ENCODE measurements around the gene SENP5.
"Not testable (repeated sequence)": the region's sequence is repeated elsewhere in the genome, so short reads cannot be mapped to it uniquely, and the experiment has no call there.

Gene SENP5

DNA sequence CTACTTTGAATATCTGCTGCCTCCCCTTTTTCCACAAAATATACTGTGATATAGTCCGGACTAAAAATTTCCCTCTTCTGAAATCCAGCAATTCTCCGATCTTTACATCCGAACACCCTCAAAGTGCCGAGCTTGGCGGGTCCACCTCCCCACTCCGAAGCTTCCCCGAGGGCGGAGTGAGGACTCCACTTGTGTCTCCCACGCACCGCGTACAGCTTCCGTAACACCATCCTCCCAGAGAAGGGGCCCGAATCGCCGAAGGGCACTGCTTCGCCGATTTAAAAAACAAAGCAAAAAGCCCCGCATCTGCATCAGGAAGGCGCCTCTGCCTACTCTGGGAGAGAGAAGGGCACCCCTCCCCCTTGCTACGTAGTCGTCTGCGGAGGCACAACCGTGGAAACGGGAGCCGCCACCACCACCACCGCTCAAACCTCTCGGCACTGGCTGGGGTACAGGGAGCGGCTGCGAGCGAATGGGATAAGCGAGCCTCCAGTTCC lies 74.1 kb downstream of the SENP5 start:
- H3K4me1 ChIP-seq (ENCODE audit: control extremely low read depth in 1 of 4, control insufficient read depth in 4 of 4, insufficient read depth in 4 of 4, low read length in 3 of 4): peaks cover 7 to 29% (median 19%) of the 10 kb centered on the region in 4 experiments
- ChIA-PET POLR2A (interaction anchor here (0.6 to 2.9 kb wide), 3 partner anchors 28 to 674 kb away, joined by 3 to 17 read pairs (median 5); partner anchors contain the start of gene SENP5), CTCF (interaction anchor here (1.2 to 2.3 kb wide), 7 partner anchors 9 to 107 kb away, joined by 3 to 9 read pairs (median 5); partner anchors contain the start of gene SENP5)
- H3K9me3 ChIP-seq (ENCODE audit: control extremely low read depth in 1 of 5, control insufficient read depth in 4 of 5, insufficient read depth in 2 of 5, low read depth in 1 of 5, low read length in 4 of 5): no peaks in the 10 kb centered on the region
- H3K36me3 ChIP-seq (ENCODE audit: control insufficient read depth in 4 of 4, insufficient read depth in 4 of 4, low read length in 3 of 4): peaks cover 9 to 39% (median 27%) of the 10 kb centered on the region in 4 experiments
- 0% methylated on average over 20 of the region's 31 CpGs for WGBS (ENCODE audit: insufficient coverage)
- H3K4me3 ChIP-seq (ENCODE audit: control insufficient read depth in 1 of 7, extremely low read depth in 1 of 7, insufficient read depth in 4 of 7, low read depth in 2 of 7, low read length in 6 of 7): peak overlapping the region; percentile 60 to 99 (median 97)
- H3K27me3 ChIP-seq (replicated peaks in 2 of 5; ENCODE audit: control insufficient read depth in 4 of 5, insufficient read depth in 5 of 5, low read length in 4 of 5): no peaks in the 10 kb centered on the region
- DNase-seq: peak in 2 of 3 donors; percentile 64 to 73
- H3K27ac ChIP-seq (ENCODE audit: insufficient read depth in 1 of 2, low read depth in 1 of 2, low read length in 2 of 2, poor library complexity in 1 of 2, severe bottlenecking in 2 of 2): peak overlapping the region; percentile 90 to 97

DNA sequence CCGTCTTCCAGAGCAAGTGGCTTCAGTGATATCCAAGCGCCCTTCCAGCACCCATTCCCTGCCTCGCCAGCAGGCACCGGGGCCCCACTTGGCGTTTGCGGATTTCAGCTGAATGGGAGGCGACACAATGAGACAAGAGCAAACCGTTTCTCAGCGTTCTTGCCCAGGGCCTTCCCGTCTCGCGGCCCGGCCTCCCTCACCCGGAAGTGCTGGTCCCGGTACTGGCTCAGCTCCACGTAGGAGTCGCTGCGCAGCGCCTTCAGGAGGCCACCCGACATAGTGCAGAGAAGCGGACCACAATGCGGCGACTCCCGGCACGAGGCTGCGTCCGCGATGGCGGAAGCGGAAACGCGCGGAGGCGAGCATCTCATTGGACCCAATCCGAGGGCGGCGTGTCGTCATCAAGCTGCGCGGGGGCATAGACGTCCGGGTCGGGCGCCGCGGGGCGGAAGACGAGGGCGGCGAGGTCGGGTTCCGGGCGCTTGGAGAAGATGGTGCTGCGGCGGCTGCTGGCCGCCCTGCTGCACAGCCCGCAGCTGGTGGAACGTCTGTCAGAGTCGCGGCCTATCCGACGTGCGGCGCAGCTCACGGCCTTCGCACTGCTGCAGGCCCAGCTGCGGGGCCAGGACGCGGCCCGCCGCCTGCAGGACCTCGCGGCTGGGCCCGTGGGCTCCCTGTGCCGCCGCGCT lies 74.7 kb downstream of the SENP5 start, which contains the start of gene NCBP2:
Gene NCBP2 (minus strand): TSS at position 303 of the 689 bp plus-strand sequence. CDS start 25 bp downstream, at position 278.
- peaks cover 6 to 34% (median 21%) of the 10 kb centered on the region in 4 experiments for H3K36me3 ChIP-seq (ENCODE audit: control insufficient read depth in 4 of 4, insufficient read depth in 4 of 4, low read length in 3 of 4)
- under 1% methylated on average over 68 of the region's 77 CpGs for WGBS (ENCODE audit: insufficient coverage)
- ChIA-PET CTCF (interaction anchor here (0.8 to 2.3 kb wide), 7 partner anchors 10 to 107 kb away, joined by 3 to 9 read pairs (median 5); partner anchors contain the start of gene SENP5), POLR2A (interaction anchor here (1.5 to 2.9 kb wide), 2 partner anchors 27 to 75 kb away, joined by 5 to 17 read pairs; partner anchors contain the start of gene SENP5)
- no peaks in the 10 kb centered on the region for H3K27me3 ChIP-seq (replicated peaks in 2 of 5; ENCODE audit: control insufficient read depth in 4 of 5, insufficient read depth in 5 of 5, low read length in 4 of 5)
- DNase-seq: peak; percentile 99 to 100 (median 99)
- H3K27ac ChIP-seq (ENCODE audit: insufficient read depth in 1 of 2, low read depth in 1 of 2, low read length in 2 of 2, poor library complexity in 1 of 2, severe bottlenecking in 2 of 2): peak within 1 kb of the TSS; percentile 90 to 97
- peaks cover 7 to 29% (median 19%) of the 10 kb centered on the region in 4 experiments for H3K4me1 ChIP-seq (ENCODE audit: control extremely low read depth in 1 of 4, control insufficient read depth in 4 of 4, insufficient read depth in 4 of 4, low read length in 3 of 4)
- no peaks in the 10 kb centered on the region for H3K9me3 ChIP-seq (ENCODE audit: control extremely low read depth in 1 of 5, control insufficient read depth in 4 of 5, insufficient read depth in 2 of 5, low read depth in 1 of 5, low read length in 4 of 5)
- peak within 1 kb of the TSS; percentile 60 to 99 (median 97) for H3K4me3 ChIP-seq (ENCODE audit: control insufficient read depth in 1 of 7, extremely low read depth in 1 of 7, insufficient read depth in 4 of 7, low read depth in 2 of 7, low read length in 6 of 7)

DNA sequence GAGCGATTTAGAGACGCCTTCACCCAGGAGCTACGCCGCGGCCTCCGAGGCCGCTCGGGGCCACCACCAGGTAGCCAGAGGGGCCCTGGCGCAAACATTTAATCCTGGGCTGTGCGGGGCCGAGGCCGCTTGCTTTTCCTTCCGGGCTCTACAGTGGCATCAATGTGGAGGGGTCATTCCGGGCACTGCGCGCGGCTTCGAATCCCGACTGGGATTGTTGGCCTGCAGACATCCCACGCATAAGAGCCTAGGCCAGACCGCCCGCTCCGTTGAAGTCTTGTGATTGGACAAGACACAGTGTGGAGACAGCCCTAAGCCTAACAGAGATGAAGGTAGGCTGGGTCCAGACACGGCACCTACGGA lies 75.2 kb downstream of the SENP5 start:
- peak in 1 of 3 donors; percentile 20 for DNase-seq
- Histone ChIP-seq H3K27ac (ENCODE audit: insufficient read depth in 1 of 2, low read depth in 1 of 2, low read length in 2 of 2, poor library complexity in 1 of 2, severe bottlenecking in 2 of 2) (peak overlapping the region; percentile 84 to 97), H3K36me3 (ENCODE audit: control insufficient read depth in 4 of 4, insufficient read depth in 4 of 4, low read length in 3 of 4) (peaks cover 4 to 29% (median 17%) of the 10 kb centered on the region in 4 experiments), H3K4me1 (ENCODE audit: control extremely low read depth in 1 of 4, control insufficient read depth in 4 of 4, insufficient read depth in 4 of 4, low read length in 3 of 4) (peaks cover 7 to 29% (median 19%) of the 10 kb centered on the region in 4 experiments), H3K4me3 (ENCODE audit: control insufficient read depth in 1 of 7, extremely low read depth in 1 of 7, insufficient read depth in 4 of 7, low read depth in 2 of 7, low read length in 6 of 7) (peak overlapping the region; percentile 60 to 99 (median 97)), H3K9me3 (ENCODE audit: control extremely low read depth in 1 of 5, control insufficient read depth in 4 of 5, insufficient read depth in 2 of 5, low read depth in 1 of 5, low read length in 4 of 5) (no peaks in the 10 kb centered on the region), H3K27me3 (replicated peaks in 2 of 5; ENCODE audit: control insufficient read depth in 4 of 5, insufficient read depth in 5 of 5, low read length in 4 of 5) (no peaks in the 10 kb centered on the region)
- ChIA-PET CTCF (interaction anchor here (0.8 to 2.3 kb wide), 4 partner anchors 12 to 105 kb away, joined by 3 to 6 read pairs (median 4); no protein-coding TSS in a partner anchor), POLR2A (interaction anchor here (1.5 to 2.9 kb wide), 2 partner anchors 27 to 75 kb away, joined by 5 to 17 read pairs; partner anchors contain the start of gene SENP5)
- WGBS (ENCODE audit: insufficient coverage): under 1% methylated on average over 25 of the region's 25 CpGs

DNA sequence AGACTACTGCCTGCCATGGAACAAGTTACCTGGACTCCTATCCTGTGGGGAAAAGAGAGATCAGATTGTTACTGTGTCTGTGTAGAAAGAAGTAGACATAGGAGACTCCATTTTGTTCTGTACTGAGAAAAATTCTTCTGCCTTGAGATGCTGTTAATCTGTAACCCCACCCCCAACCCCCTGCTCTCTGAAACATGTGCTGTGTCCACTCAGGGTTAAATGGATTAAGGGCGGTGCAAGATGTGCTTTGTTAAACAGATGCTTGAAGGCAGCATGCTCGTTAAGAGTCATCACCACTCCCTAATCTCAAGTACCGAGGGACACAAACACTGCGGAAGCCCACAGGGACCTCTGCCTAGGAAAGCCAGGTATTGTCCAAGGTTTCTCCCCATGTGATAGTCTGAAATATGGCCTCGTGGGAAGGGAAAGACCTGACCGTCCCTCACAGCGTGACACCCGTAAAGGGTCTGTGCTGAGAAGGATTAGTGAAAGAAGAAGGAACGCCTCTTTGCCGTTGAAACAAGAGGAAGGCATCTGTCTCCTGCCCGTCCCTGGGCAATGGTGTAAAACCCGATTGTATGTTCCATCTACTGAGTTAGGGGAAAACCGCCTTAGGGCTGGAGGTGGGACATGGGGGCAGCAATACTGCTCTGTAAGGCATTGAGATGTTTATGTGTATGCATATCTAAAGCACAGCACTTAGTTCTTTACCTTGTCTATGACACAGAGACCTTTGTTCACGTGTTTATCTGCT lies 76.5 kb downstream of the SENP5 start:
- H3K27ac ChIP-seq (ENCODE audit: insufficient read depth in 1 of 2, low read depth in 1 of 2, low read length in 2 of 2, poor library complexity in 1 of 2, severe bottlenecking in 2 of 2); CTCF ChIA-PET; H3K9me3 ChIP-seq (ENCODE audit: control extremely low read depth in 1 of 5, control insufficient read depth in 4 of 5, insufficient read depth in 2 of 5, low read depth in 1 of 5, low read length in 4 of 5); DNase-seq; H3K27me3 ChIP-seq (replicated peaks in 2 of 5; ENCODE audit: control insufficient read depth in 4 of 5, insufficient read depth in 5 of 5, low read length in 4 of 5); POLR2A ChIA-PET: not testable (repeated sequence)
- WGBS (ENCODE audit: insufficient coverage): 89% methylated on average over 7 of the region's 14 CpGs
- H3K4me3 ChIP-seq (ENCODE audit: control insufficient read depth in 1 of 7, extremely low read depth in 1 of 7, insufficient read depth in 4 of 7, low read depth in 2 of 7, low read length in 6 of 7): peak overlapping the region in 3 of 7 experiments; percentile 83 to 99 (median 99)
- peaks cover 7 to 29% (median 19%) of the 10 kb centered on the region in 4 experiments for H3K4me1 ChIP-seq (ENCODE audit: control extremely low read depth in 1 of 4, control insufficient read depth in 4 of 4, insufficient read depth in 4 of 4, low read length in 3 of 4)
- H3K36me3 ChIP-seq (ENCODE audit: control insufficient read depth in 4 of 4, insufficient read depth in 4 of 4, low read length in 3 of 4): peaks cover 2 to 16% (median 8%) of the 10 kb centered on the region in 4 experiments

DNA sequence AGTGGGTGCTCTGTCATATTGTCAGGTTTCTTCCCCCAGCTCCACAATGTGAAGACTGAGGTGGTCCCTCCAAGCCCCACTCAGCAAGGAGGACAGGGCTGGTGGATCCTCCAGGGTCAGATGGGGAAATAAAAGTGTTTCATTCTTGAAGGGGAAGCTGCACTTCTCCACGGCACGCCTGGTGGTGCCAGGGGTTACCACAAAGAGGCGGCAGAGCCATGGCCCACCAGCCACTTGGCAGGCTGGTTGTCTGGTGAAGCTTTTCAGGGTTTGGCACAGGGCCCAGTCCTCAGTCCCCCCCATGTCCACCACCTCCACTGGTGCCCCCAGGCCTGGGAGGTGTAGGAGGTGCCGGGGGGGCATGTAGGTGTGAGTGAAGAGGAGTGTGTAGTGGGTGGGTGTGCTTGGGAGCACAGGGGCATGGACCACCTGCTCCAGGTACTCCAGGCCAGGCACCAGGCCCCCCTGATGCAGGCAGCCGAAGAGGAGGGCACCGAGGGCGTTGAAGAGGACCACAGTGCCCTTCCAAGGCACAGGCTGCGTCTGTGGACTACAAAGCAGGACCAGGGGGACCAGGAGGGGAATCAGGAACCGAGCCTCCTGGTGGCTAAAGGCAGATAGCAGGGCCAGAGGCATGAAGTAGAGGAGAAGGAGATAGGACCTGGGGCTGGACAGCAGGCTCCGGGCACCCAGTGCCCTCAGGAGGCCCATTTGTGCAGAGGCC lies 79.6 kb downstream of the SENP5 start:
- CTCF ChIA-PET: interaction anchor here (0.8 kb wide), 1 partner anchor 9 kb away, joined by 3 read pairs; no protein-coding TSS in a partner anchor
- Histone ChIP-seq H3K27me3 (replicated peaks in 2 of 5; ENCODE audit: control insufficient read depth in 4 of 5, insufficient read depth in 5 of 5, low read length in 4 of 5) (no peaks in the 10 kb centered on the region), H3K4me3 (ENCODE audit: control insufficient read depth in 1 of 7, extremely low read depth in 1 of 7, insufficient read depth in 4 of 7, low read depth in 2 of 7, low read length in 6 of 7) (no peak overlapping the region), H3K9me3 (ENCODE audit: control extremely low read depth in 1 of 5, control insufficient read depth in 4 of 5, insufficient read depth in 2 of 5, low read depth in 1 of 5, low read length in 4 of 5) (no peaks in the 10 kb centered on the region), H3K27ac (ENCODE audit: insufficient read depth in 1 of 2, low read depth in 1 of 2, low read length in 2 of 2, poor library complexity in 1 of 2, severe bottlenecking in 2 of 2) (no peak overlapping the region), H3K36me3 (ENCODE audit: control insufficient read depth in 4 of 4, insufficient read depth in 4 of 4, low read length in 3 of 4) (peaks cover 2 to 11% (median 6%) of the 10 kb centered on the region in 4 experiments), H3K4me1 (ENCODE audit: control extremely low read depth in 1 of 4, control insufficient read depth in 4 of 4, insufficient read depth in 4 of 4, low read length in 3 of 4) (peaks cover 3 to 12% (median 9%) of the 10 kb centered on the region in 4 experiments)
- POLR2A ChIA-PET: no interaction called here
- WGBS (ENCODE audit: insufficient coverage): 80% methylated on average over 9 of the region's 10 CpGs
- no peak for DNase-seq

DNA sequence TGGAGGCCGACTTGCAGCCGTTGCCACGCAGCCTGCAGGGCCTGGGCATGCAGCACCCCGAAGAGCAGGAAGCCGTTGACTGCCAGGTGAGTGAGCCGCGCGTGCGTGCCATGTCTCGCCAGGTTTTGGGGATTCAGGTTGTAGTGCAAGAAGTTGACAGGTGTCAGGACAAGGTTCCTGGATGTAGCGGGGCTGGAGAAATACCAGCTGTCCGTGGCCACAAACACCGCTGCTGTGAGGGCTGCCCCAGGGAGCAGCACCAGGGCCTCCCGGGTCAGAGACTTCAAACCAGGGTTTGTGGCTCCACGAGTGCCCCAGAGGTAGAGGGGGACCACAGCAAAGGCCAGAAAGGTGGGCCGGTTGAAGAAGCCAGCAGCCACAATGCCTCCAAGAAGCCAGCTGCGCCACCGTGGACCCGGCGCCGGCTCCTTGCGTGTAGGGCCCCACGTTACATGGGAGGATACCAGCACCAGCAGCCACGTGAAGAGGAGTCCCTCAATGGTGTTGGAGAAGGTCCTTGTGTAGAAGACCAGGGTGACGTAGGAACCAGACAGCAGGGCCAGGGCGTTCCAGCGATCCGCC lies 80.2 kb downstream of the SENP5 start:
- Histone ChIP-seq H3K36me3 (ENCODE audit: control insufficient read depth in 4 of 4, insufficient read depth in 4 of 4, low read length in 3 of 4) (peaks cover 2 to 11% (median 6%) of the 10 kb centered on the region in 4 experiments), H3K4me3 (ENCODE audit: control insufficient read depth in 1 of 7, extremely low read depth in 1 of 7, insufficient read depth in 4 of 7, low read depth in 2 of 7, low read length in 6 of 7) (no peak overlapping the region), H3K27me3 (replicated peaks in 2 of 5; ENCODE audit: control insufficient read depth in 4 of 5, insufficient read depth in 5 of 5, low read length in 4 of 5) (no peaks in the 10 kb centered on the region), H3K4me1 (ENCODE audit: control extremely low read depth in 1 of 4, control insufficient read depth in 4 of 4, insufficient read depth in 4 of 4, low read length in 3 of 4) (peaks cover 3 to 9% (median 9%) of the 10 kb centered on the region in 4 experiments), H3K27ac (ENCODE audit: insufficient read depth in 1 of 2, low read depth in 1 of 2, low read length in 2 of 2, poor library complexity in 1 of 2, severe bottlenecking in 2 of 2) (no peak overlapping the region), H3K9me3 (ENCODE audit: control extremely low read depth in 1 of 5, control insufficient read depth in 4 of 5, insufficient read depth in 2 of 5, low read depth in 1 of 5, low read length in 4 of 5) (no peaks in the 10 kb centered on the region)
- ChIA-PET CTCF (interaction anchor here (0.8 kb wide), 1 partner anchor 9 kb away, joined by 3 read pairs; no protein-coding TSS in a partner anchor), POLR2A (no interaction called here)
- no peak for DNase-seq
- 92% methylated on average over 28 of the region's 28 CpGs for WGBS (ENCODE audit: insufficient coverage)
